Stimulated activated naive CD8-positive, alpha-beta T cell treated with anti-CD3 and anti-CD28 coated beads, Interleukin-15, amount 100 ng/mL, for 72 hours (primary cell): ENCODE measurements around the gene FOXJ3.

Experiments used
- ATAC-seq: fragments of 150-1000 bp; cut with Tn5 transposase; 2 replicates; pipeline ENCODE4 v1.10.0; 2021; ENCODE audit warnings: mild to moderate bottlenecking, moderate library complexity
- DNase-seq, 2 donors: peaks; one replicate each; pipeline ENCODE4 v3.0.0; 2021 to 2022
- H3K27ac Mint-ChIP-seq, 2 donors: one replicate each; pipeline ENCODE4 v1.8.0; 2022; ENCODE audit warnings: mild to moderate bottlenecking in 2 of 2, mixed read lengths in 2 of 2, moderate library complexity in 2 of 2
- H3K27me3 Mint-ChIP-seq: one replicate; pipeline ENCODE4 v1.8.0; 2022; ENCODE audit warnings: mixed read lengths
- H3K4me1 Mint-ChIP-seq: one replicate; pipeline ENCODE4 v1.8.0; 2022; ENCODE audit warnings: mild to moderate bottlenecking, mixed read lengths
- H3K4me3 Mint-ChIP-seq, 2 donors: one replicate each; pipeline ENCODE4 v1.8.0; 2022; ENCODE audit warnings: mild to moderate bottlenecking in 2 of 2, mixed read lengths in 2 of 2, moderate library complexity in 1 of 2
- H3K9me3 Mint-ChIP-seq, 2 donors: one replicate each; pipeline ENCODE4 v1.8.0; 2022; ENCODE audit warnings: mixed read lengths in 2 of 2

The FOXJ3 gene

GRCh38 chr1:42179900-42180329 lies 155.1 kb downstream of the FOXJ3 start:
- ATAC-seq, result no peak
- DNase-seq, result no peak
- H3K27me3 Mint-ChIP-seq, result no peaks in the 10 kb centered on the region
- no peak overlapping the region for H3K27ac Mint-ChIP-seq
- H3K4me3 Mint-ChIP-seq, result no peak overlapping the region
- no peaks in the 10 kb centered on the region for H3K9me3 Mint-ChIP-seq
- peaks cover 10% of the 10 kb centered on the region for H3K4me1 Mint-ChIP-seq

DNA sequence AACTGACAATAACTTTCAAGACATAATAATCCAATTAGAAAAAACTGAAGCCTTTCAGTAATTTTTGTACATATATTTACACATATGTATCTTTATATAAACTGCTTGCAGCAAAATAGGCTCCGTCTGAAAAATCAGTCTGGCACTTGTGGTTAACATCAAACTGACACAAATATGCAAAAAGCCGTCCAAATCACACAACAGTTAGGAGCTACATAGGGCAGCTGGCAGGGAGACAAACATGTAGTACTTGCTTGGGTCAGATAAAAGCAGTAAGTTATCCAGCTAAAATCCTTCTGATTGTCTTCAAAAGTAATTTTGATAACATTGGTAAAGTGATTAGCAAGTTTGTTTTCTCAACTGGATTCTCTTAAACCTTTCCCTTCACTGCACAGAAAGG lies 155.8 kb downstream of the FOXJ3 start:
- ATAC-seq (no peak), DNase-seq (no peak)
- Mint-ChIP-seq H3K27ac (peak overlapping the region in 1 of 2 donors; percentile 19), H3K4me3 (no peak overlapping the region), H3K27me3 (no peaks in the 10 kb centered on the region), H3K4me1 (peaks cover 10% of the 10 kb centered on the region), H3K9me3 (no peaks in the 10 kb centered on the region)

- Mint-ChIP-seq H3K4me3 (no peak overlapping the region), H3K9me3 (no peaks in the 10 kb centered on the region), H3K4me1 (peaks cover 10% of the 10 kb centered on the region), H3K27me3 (no peaks in the 10 kb centered on the region), H3K27ac (no peak overlapping the region)
- DNase-seq (no peak), ATAC-seq (no peak)
Observed at GRCh38 chr1:42178249-42178648, 156.8 kb downstream of the FOXJ3 start.

- no peak overlapping the region for H3K27ac Mint-ChIP-seq
- no peaks in the 10 kb centered on the region for H3K9me3 Mint-ChIP-seq
- H3K4me3 Mint-ChIP-seq, result no peak overlapping the region
- DNase-seq, result no peak
- H3K27me3 Mint-ChIP-seq, result no peaks in the 10 kb centered on the region
- ATAC-seq, result no peak
- peaks cover 10% of the 10 kb centered on the region for H3K4me1 Mint-ChIP-seq
Observed at GRCh38 chr1:42177541-42177981, 157.5 kb downstream of the FOXJ3 start.

GRCh38 chr1:42176902-42177519 lies 158.0 kb downstream of the FOXJ3 start:
- DNase-seq, result no peak
- Mint-ChIP-seq H3K9me3 (no peaks in the 10 kb centered on the region), H3K4me1 (peaks cover 16% of the 10 kb centered on the region), H3K4me3 (no peak overlapping the region), H3K27ac (no peak overlapping the region), H3K27me3 (no peaks in the 10 kb centered on the region)
- ATAC-seq, result peak; percentile 67

DNA sequence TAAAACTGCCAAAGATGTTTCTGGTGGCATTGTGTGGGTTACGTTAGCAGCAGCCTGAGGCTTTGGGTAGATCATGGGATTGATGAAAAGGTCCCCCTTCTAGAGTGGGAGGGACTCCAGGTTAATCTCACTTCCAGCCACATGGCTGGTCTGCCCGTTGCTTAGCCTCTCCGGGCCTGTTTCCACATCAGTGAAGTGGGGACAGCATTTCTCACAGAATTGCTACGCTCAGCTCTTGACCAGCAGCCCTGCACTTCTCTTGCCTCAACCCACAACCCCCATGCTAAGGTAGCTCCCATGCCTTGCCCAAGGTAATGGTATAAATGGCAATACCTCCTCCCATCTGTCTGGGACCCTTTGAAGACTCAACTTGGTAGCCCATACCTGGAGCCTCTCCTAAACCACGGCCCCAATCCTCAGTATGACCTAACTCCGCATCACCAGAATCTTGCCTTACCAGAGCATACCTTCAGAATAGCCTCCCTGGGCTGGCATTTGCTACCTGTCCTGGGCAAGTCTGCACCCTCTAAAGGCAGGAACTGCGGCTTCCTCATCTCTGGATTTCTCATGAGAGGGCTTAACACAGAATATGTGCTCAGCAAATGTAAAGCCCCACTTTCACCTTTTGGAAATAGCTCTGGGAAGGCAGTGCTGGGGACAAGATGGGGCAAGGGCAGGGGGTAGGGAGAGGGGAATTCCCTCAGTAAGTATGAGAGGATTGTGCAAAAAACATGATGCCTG lies 159.6 kb downstream of the FOXJ3 start:
- H3K9me3 Mint-ChIP-seq, result no peaks in the 10 kb centered on the region
- no peak for ATAC-seq
- H3K27ac Mint-ChIP-seq, result no peak overlapping the region
- H3K27me3 Mint-ChIP-seq, result no peaks in the 10 kb centered on the region
- peaks cover 15% of the 10 kb centered on the region for H3K4me1 Mint-ChIP-seq
- DNase-seq, result no peak
- no peak overlapping the region for H3K4me3 Mint-ChIP-seq

- DNase-seq (no peak), ATAC-seq (no peak)
- Mint-ChIP-seq H3K27ac (no peak overlapping the region), H3K4me3 (no peak overlapping the region), H3K9me3 (no peaks in the 10 kb centered on the region), H3K4me1 (peaks cover 15% of the 10 kb centered on the region), H3K27me3 (no peaks in the 10 kb centered on the region)
Observed at GRCh38 chr1:42173961-42174735, 160.9 kb downstream of the FOXJ3 start.

GRCh38 chr1:42173155-42173933 lies 161.7 kb downstream of the FOXJ3 start:
- DNase-seq (peak; percentile 57 to 60), ATAC-seq (peak; percentile 65)
- Mint-ChIP-seq H3K4me1 (peaks cover 15% of the 10 kb centered on the region), H3K27me3 (no peaks in the 10 kb centered on the region), H3K27ac (no peak overlapping the region), H3K4me3 (no peak overlapping the region), H3K9me3 (no peaks in the 10 kb centered on the region)

GRCh38 chr1:42172381-42173133 lies 162.5 kb downstream of the FOXJ3 start:
- Mint-ChIP-seq H3K4me3 (no peak overlapping the region), H3K4me1 (peaks cover 15% of the 10 kb centered on the region), H3K9me3 (no peaks in the 10 kb centered on the region), H3K27ac (peak overlapping the region in 1 of 2 donors; percentile 77), H3K27me3 (no peaks in the 10 kb centered on the region)
- no peak for DNase-seq
- peak; percentile 22 for ATAC-seq

DNA sequence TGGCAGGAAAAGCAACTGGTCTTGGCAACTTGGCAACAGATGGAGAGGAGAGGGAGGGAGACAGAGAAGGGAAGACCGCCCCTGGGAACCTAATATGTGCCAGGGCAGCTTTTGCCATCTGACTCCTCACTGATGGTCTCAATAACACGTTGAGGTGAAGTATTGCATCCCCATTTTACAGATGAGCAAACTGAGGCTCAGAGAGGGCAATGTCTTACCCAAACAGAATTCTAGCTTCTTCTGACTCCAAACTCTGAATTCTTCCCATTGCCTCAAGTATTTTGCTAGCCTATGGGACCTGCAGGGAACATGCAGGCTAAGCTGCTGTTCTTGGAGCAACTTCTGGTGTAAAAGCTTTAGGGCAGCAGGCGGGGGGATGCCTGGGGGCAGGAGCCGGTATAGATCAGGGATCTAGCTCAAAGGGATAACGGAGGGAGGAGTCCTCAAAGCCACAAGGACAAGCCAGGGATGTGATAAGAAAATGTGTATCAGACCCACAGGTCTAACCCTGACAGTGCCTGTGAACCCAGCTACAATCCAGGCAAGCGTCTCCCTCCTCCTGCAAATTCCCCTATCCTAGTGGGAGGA lies 163.3 kb downstream of the FOXJ3 start:
- Mint-ChIP-seq H3K27ac (no peak overlapping the region), H3K4me3 (no peak overlapping the region), H3K4me1 (peaks cover 12% of the 10 kb centered on the region), H3K27me3 (no peaks in the 10 kb centered on the region), H3K9me3 (no peaks in the 10 kb centered on the region)
- no peak for DNase-seq
- no peak for ATAC-seq

DNA sequence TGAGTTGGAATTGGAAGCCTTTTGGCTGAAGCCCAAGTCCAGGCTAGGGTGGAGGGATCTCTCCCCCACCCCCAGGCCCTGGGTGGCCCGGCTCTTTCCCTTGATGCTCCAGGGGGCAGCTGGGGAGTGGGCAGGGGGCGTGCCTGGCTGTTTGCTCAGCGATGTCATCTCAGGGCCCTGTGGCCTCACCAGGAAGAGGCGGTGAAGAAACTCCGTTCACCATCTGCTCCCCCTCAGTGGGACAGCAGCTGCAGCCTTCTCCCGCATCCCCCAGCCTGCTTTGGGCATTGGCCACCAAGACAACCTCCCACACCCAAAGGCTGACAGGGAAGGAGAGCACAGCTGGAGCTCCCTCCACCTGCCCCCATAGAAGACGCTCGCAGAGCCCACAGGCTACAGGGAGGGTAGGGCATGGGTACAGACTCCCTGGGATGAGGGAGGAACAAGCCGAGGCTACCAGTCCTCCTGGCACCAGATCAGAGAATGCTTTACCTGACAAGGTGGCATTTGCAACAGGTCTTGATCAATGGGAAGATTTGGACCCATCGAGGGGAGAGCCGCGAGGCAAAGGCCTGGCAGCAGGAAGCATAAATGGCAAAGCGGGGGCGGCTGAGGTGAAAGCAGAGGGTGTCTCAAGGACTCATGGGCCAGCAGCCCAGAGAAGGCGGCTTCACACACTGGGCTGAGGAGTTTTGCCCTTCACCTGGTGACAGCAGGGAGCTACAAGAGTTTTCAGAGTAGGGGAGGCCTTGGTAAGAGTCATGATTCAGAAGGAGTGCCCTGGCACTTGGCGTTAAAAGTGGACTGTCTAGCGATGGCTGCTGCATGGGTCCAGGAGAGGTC lies 164.0 kb downstream of the FOXJ3 start:
- no peak for ATAC-seq
- H3K27ac Mint-ChIP-seq, result peak overlapping the region in 1 of 2 donors; percentile 37
- H3K9me3 Mint-ChIP-seq, result no peaks in the 10 kb centered on the region
- DNase-seq, result no peak
- H3K4me3 Mint-ChIP-seq, result no peak overlapping the region
- H3K27me3 Mint-ChIP-seq, result no peaks in the 10 kb centered on the region
- peaks cover 10% of the 10 kb centered on the region for H3K4me1 Mint-ChIP-seq

GRCh38 chr1:42168763-42169162 lies 166.3 kb downstream of the FOXJ3 start:
- H3K4me1 Mint-ChIP-seq, result peaks cover 10% of the 10 kb centered on the region
- ATAC-seq, result no peak
- H3K27me3 Mint-ChIP-seq, result no peaks in the 10 kb centered on the region
- DNase-seq, result no peak
- no peaks in the 10 kb centered on the region for H3K9me3 Mint-ChIP-seq
- H3K27ac Mint-ChIP-seq, result no peak overlapping the region
- no peak overlapping the region for H3K4me3 Mint-ChIP-seq

DNA sequence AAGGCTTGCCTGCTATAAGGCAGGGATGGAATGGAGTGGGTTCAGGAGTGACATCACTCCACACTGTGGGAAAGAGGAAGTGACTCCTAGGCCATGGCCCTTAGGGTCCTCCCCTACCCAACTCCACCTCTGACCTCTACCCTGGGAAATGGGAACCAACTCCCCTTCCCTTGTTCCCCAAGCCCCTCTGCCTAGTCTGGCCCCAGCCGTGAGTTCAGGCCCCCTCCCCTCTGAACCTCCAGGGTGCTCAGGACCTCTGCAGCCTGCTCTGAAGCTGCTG lies 166.7 kb downstream of the FOXJ3 start:
- no peaks in the 10 kb centered on the region for H3K9me3 Mint-ChIP-seq
- ATAC-seq (no peak), DNase-seq (no peak)
- peak overlapping the region in 1 of 2 donors; percentile 45 for H3K27ac Mint-ChIP-seq
- peaks cover 4% of the 10 kb centered on the region for H3K27me3 Mint-ChIP-seq
- H3K4me3 Mint-ChIP-seq, result no peak overlapping the region
- peaks cover 10% of the 10 kb centered on the region for H3K4me1 Mint-ChIP-seq
